ENCODE results near the gene TRPM1.

The TRPM1 gene

DNA sequence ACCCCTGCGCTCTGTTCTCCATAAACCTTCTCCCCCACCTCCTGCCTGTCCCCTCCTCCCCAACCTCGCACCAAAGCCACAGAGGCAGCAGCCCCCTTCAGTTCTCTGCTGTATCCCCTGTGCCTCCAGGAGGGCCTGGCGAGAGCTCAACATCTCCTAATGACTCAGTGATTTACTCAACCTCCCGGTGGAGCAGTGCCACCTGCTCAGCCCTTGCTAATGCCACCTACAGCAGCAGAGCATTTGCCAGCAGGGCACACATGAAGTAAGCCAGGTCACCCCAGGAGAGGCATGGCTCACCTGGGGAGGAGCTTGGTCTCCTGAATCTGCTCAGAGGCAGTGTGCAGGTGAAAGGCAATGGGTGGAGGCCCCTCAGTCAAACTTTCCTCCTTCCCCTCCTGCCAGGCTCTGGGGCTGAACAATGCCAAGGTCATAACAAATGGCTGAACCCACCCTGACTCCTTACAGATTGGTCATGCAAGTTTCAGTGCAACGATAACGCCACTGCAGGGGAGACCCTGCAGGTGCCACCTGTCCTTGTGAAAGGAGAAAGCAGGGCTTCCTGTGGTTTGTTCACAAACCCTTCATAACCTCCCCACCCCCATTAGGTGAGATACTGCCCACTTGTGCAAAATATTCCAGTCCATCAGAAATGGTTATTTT is 19.8 kb downstream of the TRPM1 start:
- no peak for TF ChIP-seq GATA3 (IDR thresholded peaks at IDR 0.05; ENCODE audit: low read depth, low read length)
- TF ChIP-seq GATA2 (IDR thresholded peaks at IDR 0.05; ENCODE audit: low read depth, low read length) = no peak

DNA sequence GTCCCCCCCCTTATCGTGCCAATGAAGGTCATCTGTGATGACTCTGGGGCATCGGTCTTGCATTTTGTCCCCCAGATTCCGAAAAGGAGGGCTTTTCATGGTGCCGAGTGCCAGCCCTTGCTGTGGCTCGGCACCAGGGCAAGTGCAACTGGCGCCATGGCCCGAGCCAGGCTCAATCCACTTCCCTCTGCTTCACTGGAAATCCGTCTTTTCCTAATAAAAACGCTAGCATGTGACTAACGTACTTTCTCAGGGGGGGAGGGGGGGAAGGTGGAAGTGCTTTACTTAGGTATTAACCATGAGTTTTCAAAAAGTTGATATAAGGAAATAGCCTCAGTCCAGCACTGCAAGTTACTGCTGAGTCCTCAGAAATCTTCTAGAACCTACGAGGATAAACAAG is 20.5 kb downstream of the TRPM1 start:
- TF ChIP-seq GATA2 (IDR thresholded peaks at IDR 0.05; ENCODE audit: low read depth, low read length) (no peak), GATA3 (IDR thresholded peaks at IDR 0.05; ENCODE audit: low read depth, low read length) (no peak)

DNA sequence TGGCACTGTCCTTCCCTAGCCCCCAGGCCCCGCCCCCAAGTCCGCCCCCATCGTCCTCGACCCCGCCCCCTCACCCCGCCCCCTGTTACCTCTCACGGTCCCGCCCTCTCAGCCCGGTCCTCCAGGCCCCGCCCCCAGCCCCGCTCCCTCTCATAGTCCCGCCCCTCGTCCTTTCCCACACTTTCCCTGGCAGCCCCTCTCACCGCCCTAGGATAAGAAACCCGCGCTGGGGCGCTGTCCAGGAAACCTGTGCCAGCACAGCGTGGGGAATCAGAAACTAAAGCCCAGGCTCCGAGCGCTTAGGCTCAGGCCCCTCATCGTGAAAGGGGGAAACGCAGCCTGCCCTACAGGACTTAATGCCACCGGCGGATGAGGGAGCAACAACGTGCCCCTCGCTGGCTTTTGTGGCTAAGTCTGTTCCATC is 20.9 kb downstream of the TRPM1 start:
- TF ChIP-seq GATA3 (IDR thresholded peaks at IDR 0.05; ENCODE audit: low read depth, low read length) = no peak

DNA sequence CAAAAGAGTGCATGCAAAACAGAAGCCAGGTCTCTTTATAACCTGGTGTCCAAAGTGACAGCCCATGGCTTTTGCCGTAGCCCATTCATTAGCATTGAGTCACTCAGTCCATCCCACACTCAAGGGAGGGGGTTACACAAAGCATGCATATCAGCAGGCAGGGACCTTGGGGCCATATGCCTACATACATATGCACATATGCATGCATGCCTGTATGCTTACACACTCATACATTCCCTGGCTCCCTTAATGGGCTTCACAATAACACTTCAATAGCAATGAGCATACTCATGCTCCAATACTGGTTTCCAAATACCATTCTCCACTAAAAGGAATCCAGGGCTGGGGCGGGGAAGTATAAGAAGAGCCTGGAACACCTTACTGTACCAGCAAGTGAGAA is 22.0 kb downstream of the TRPM1 start:
- TF ChIP-seq GATA3 (IDR thresholded peaks at IDR 0.05; ENCODE audit: low read depth, low read length) = no peak
- no peak for TF ChIP-seq GATA2 (IDR thresholded peaks at IDR 0.05; ENCODE audit: low read depth, low read length)

DNA sequence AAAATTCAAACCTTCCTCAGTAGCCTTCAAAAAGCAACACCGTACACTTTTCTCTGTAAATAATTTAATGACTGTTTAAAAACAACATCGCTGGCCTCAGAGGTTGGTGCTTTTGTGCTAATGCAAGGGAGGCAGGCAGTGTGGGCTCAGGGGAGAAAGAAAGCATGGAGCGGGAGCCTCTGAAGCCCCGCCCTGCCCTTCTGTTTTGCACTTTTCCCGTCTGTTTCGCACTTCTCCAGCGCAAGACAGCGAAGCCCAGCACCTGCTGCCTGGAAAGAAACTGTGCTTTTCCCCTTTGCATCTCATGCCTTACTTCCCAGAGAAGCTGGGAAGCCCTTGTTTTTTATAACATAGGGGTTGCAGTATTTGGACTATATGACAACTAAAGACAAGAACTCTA is 23.1 kb downstream of the TRPM1 start:
- TF ChIP-seq GATA3 (IDR thresholded peaks at IDR 0.05; ENCODE audit: low read depth, low read length) (no peak), GATA2 (IDR thresholded peaks at IDR 0.05; ENCODE audit: low read depth, low read length) (no peak)

DNA sequence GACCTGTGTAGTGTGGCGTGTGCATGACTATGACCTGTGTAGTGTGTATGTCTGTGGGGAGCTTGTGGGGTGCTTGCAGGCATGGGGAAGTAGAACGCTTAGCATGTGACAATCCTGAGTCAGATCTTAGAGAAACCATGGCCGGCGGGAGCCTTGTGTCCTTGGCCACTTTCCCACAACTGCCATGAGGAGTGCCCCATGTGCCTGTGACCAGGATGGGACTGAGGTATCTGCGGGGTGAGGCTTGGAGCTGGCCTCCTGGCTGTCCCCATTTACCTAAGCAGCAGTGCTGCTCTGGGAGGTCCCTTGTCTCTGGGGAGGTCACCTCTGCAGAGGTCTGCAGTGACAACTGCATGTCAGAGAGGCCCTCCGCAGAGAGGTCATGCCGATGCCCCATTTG is 23.6 kb downstream of the TRPM1 start:
- TF ChIP-seq GATA3 (IDR thresholded peaks at IDR 0.05; ENCODE audit: low read depth, low read length) = no peak
- no peak for TF ChIP-seq GATA2 (IDR thresholded peaks at IDR 0.05; ENCODE audit: low read depth, low read length)

DNA sequence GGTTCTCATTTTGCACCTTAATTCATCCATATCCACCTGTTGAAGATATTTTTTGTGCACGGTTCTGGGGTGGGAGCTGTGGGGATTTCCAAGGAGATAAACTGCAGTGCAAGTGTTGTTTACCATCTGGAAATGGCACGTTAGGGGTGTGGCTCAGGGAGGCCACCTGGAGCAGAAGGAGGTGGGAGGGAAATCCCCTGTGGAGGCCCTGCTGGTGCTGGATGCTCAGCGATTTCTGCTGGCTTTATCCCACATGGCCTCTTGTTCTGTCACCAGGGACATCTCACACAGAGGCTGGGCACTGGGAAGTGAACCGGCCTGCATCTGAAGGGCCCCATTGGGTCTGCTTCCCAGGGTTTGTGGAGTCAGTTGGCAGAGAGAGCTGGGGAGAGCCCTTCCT is 24.3 kb downstream of the TRPM1 start:
- TF ChIP-seq GATA2 (IDR thresholded peaks at IDR 0.05; ENCODE audit: low read depth, low read length) (no peak), GATA3 (IDR thresholded peaks at IDR 0.05; ENCODE audit: low read depth, low read length) (no peak)

DNA sequence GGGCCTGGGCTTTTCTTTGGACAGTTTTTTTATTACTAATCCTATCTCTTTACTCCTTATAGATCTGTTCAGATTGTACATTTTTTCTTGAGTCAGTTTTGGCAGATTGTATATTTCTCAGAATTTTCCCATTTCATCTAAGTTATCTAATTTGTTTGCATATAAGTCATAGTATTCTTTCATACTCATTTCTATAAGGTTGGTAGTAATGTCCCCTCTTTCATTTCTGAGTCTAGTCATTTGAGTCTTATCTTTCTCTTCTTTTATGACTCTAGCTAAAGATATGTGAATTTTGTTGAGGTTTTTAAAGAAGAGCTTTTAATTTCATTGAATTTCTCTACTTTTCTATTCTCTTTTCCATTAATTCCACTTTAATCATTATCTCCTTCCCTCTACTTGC is 27.2 kb downstream of the TRPM1 start:
- no peak for TF ChIP-seq GATA2 (IDR thresholded peaks at IDR 0.05; ENCODE audit: low read depth, low read length)
- no peak for TF ChIP-seq GATA3 (IDR thresholded peaks at IDR 0.05; ENCODE audit: low read depth, low read length)

DNA sequence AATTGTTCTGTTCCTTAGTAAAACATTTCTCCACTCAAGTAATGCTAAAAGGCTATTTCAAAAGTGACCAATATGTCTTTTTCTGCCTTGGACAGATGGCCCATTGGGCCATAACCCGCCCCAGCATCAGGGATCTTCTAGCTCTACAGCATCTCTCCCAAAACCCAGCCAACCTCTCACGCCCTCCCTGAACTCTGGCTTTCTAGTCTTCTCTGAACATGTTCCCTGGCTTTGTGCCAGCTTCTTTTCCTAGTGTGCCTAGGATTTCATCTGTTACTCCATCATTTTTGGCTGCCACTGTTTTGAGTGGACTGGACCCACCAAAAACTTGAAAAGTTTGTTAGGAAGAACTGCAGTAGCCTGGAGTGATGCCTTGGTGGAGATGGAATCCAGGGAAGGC is 30.7 kb downstream of the TRPM1 start:
- TF ChIP-seq GATA2 (IDR thresholded peaks at IDR 0.05; ENCODE audit: low read depth, low read length) (no peak), GATA3 (IDR thresholded peaks at IDR 0.05; ENCODE audit: low read depth, low read length) (no peak)

DNA sequence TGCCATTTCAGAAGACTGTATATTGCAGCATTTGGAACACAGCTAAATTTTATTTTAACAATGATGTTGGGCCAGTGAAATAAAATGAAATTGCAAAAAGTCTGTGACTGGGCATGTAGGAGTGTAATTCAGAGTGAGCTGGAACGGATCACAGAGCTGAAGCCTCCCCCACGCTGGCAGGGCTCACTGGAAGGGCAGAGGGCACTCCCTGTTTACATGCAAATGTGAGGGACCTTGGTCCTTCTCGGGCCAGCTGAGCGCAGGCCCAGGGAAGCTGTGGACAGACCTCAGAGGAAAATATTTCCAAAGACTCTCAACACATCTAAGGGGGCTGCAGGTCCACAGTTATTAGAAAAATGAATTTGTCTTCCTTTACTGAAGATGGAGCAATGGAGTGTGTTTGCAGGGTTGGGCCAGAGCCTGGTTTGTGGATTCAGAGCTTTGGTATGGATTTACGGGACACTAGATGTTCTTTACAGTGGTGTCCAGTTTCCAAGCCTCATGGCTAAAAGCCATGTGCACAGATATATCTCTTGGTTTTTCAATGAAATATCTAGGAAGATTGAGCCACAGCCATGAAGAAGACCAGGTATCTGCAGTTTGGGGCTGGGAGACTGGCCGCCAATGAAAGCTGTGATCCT is 32.0 kb downstream of the TRPM1 start:
- TF ChIP-seq GATA2 (IDR thresholded peaks at IDR 0.05; ENCODE audit: low read depth, low read length) (no peak), GATA3 (IDR thresholded peaks at IDR 0.05; ENCODE audit: low read depth, low read length) (no peak)

DNA sequence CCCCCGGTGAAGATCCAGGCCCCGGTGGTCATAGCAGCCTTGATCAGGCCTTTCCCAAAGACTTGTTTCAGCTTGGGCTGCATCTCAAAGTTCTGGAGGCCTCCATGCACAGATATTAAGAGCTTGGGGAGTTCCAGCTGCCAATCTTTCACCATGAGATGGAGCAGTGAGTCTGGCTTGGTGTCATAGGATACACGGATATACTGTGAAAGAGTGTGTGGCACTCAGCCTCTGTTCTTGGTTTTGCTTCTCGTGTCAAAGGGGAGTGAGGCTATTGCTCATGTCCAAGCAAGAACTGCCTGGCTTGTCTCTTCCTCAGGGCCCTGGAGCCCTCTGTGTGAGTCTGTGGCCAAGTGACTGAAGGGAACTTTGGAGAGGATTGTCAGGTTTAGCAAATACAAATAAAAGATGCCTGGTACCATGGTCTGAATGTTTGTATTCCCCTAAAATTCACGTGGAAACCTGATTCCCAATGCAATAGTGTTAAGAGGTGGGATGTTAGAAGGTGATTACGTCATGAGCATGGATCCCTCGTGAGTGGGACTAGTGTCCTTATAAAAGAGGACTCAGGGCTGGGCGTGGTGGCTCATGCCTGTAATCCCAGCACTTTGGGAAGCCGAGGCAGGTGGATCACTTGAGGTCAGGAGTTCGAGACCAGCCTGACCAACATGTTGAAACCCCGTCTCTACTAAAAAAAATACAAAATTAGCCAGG is 33.5 kb downstream of the TRPM1 start:
- TF ChIP-seq GATA3 (IDR thresholded peaks at IDR 0.05; ENCODE audit: low read depth, low read length) (no peak), GATA2 (IDR thresholded peaks at IDR 0.05; ENCODE audit: low read depth, low read length) (no peak)

DNA sequence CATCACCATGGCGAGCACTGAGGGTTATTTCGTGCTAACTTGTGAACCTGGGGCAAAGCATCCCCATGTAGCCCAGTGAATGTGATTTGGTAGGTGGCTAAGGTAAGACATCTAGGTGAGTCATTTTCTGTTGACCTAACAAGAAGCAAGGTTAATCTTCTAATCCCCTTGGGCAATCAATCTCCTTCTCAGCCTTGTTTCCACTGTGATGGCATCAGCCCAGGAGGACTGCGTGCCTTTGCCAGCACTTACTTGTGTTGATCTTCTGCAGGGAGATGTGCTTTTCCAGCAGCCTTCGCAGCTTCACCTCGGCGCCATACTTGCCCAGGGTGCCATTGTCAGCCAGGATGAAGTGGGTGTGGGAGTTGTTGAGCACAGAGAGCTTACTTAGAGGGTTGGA is 35.7 kb downstream of the TRPM1 start:
- TF ChIP-seq GATA3 (IDR thresholded peaks at IDR 0.05; ENCODE audit: low read depth, low read length) = no peak
- no peak for TF ChIP-seq GATA2 (IDR thresholded peaks at IDR 0.05; ENCODE audit: low read depth, low read length)

DNA sequence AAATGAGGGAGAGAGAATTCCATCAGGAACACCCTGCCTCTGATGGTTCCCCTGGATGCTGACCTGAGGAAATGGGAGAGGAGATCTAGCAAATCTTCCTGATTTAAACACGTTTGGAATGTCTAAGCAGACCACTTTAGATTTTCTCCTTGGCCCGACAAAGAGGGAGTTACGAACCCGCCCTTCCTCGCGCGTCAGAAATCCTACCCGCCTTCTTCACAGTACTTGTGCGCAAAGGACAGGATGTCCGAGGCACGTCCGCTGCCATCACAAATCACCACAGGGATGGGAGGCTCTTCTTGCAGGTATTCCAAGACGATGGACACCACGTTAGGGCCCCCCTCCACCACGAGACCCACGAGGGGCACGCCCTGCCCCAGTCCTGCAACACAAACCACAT is 38.6 kb downstream of the TRPM1 start:
- no peak for TF ChIP-seq GATA2 (IDR thresholded peaks at IDR 0.05; ENCODE audit: low read depth, low read length)
- no peak for TF ChIP-seq GATA3 (IDR thresholded peaks at IDR 0.05; ENCODE audit: low read depth, low read length)

DNA sequence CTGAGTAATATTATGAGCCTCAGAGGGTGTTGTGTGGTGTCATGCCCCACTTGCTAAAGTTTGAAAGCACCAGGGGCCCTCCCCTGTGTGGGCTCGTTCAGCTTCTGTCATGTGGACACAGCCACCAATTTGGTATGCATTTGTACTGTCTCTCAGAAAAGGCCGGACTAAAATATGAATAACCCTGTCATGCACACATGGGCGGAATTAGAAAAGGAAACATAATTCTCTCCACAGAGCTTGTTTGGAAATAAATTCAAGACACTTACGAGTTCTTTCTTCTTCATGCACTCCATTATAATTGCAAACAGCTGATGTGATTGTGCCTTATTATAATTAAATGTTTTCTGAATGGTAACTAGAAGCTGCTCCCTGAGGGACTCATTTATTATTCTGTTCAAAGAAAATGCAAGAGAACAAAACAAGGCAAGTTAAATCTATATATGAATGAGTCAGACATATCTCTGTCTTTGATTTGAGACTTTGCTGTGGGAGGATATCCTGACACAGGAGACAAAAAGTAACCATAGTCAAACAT is 39.1 kb downstream of the TRPM1 start:
- TF ChIP-seq GATA3 (IDR thresholded peaks at IDR 0.05; ENCODE audit: low read depth, low read length) (no peak), GATA2 (IDR thresholded peaks at IDR 0.05; ENCODE audit: low read depth, low read length) (no peak)
